Esophagus squamous epithelium (tissue), 5 donors: Measurements from ENCODE around the gene DAB2IP. TPM values are rescaled to one million over a fixed set of nuclear protein-coding genes. Genes with fewer than 3 reads are reported as not detected.
A peak's percentile ranks its signal among the peaks of the same experiment; 100 is the strongest.

ENCODE experiments used
- DNase-seq: peaks from one replicate; lab custom pipeline; 2025; lab: John Stamatoyannopoulos, UW
- H3K27ac ChIP-seq, 4 donors: fragments of 200-600 bp; sonication (generic); one replicate each; pipeline ENCODE4 v1.5.1; 2016 to 2019; ENCODE audit warnings: mild to moderate bottlenecking in 1 of 4
- H3K27me3 ChIP-seq, 4 donors: fragments of 200-600 bp; sonication (generic); 1 replicate in 3 of 4; 2 replicates in 1 of 4; pipeline versions ENCODE4 v1.5.1 to v1.6.0; 2017 to 2021; ENCODE audit warnings: antibody characterized with exemption in 1 of 4
- H3K36me3 ChIP-seq, 3 donors: fragments of 200-600 bp; sonication (generic); one replicate each; pipeline ENCODE4 v1.5.1; 2016 to 2019
- H3K4me1 ChIP-seq, 3 donors: fragments of 200-600 bp; sonication (generic); one replicate each; pipeline ENCODE4 v1.5.1; 2017 to 2019
- H3K4me3 ChIP-seq, 4 donors: fragments of 200-600 bp; sonication (generic); 1 replicate in 3 of 4; 2 replicates in 1 of 4; pipeline ENCODE4 v1.5.1; 2016 to 2019; ENCODE audit warnings: mild to moderate bottlenecking in 2 of 4, moderate library complexity in 1 of 4
- H3K9me3 ChIP-seq, 3 donors: fragments of 200-600 bp; sonication (generic); one replicate each; pipeline ENCODE4 v1.5.1; 2016 to 2019
- POLR2A ChIP-seq, 4 donors: fragments of 450-650 bp; IDR thresholded peaks; one replicate each; pipeline ENCODE4 v1.6.1; 2017; ENCODE audit warnings: antibody characterized with exemption in 4 of 4, mild to moderate bottlenecking in 4 of 4, moderate library complexity in 3 of 4
- WGBS, 2 donors: methylation state at CpG; one replicate each; pipeline ENCODE4 v1.1.5; 2018; 5-methylcytosine and 5-hydroxymethylcytosine counted together
- intact Hi-C: fragments of 100-400 bp; cut with DNase I; formaldehyde crosslinking; loops from one replicate; pipeline ENCODE4 v1.15.0; 2022
- total RNA-seq, 4 donors: library from RNA; depleted of rRNA; stranded (reverse); fragments of >200 nt; gene quantifications; one replicate each; pipeline ENCODE4 v1.1.0, GENCODE V29; 2016
- TF ChIP-seq, protein P1 (sequence below), 6 experiments: fragments of 450-650 bp in 4 of 6; fragments of 200-600 bp in 2 of 6; sonication (generic) in 2 of 6; IDR thresholded peaks; one replicate each; pipeline ENCODE4 v1.5.1; 2016 to 2019; ENCODE audit warnings: antibody characterized with exemption in 6 of 6, mild to moderate bottlenecking in 4 of 6, moderate library complexity in 4 of 6
- donor health status: DM: yes; HTN: yes; CAD: no.

Gene DAB2IP
- total RNA-seq, 4 donors from 2014 or later: 28.3 to 48.8 (median 38.1) TPM

DNA sequence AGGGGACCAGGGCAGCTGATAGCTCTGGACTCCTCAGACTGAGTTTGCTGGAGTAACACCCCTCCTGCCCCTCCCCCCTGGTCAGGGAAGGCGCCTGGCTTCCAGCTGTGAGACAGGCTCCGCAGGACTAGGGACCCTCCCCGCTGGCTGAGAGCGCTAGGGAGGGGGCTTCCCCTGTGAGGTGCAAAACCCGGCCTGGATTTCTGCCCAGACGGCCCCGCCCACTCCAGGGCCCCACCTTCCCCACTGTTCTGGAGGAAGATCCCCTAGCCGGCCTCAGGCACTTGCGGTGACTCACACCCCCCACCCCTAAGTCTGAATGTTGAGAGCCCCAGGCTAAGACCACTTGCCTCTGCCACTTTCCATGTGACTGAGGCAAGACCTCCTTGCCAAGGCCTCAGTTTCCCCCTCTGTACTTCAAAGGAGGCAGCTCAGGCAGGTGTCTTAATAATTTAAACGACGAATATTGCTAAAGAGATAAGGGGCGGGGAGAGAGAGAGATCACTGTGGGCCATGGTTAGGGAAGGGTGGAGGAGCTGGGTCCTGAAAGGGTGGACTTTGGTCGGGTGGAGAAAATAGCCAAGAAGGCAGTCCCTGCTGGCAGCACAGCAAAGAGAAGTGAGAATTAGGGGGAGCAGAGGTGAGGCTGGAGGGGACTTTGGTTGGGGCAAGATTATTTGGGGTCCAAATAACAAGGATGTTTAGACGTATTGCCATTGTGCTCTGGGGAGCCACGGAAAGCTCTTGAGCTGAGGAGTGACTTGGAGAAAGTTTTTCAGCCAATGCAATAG is 1.0 kb upstream of the DAB2IP start:
- TF ChIP-seq, protein P1, sequence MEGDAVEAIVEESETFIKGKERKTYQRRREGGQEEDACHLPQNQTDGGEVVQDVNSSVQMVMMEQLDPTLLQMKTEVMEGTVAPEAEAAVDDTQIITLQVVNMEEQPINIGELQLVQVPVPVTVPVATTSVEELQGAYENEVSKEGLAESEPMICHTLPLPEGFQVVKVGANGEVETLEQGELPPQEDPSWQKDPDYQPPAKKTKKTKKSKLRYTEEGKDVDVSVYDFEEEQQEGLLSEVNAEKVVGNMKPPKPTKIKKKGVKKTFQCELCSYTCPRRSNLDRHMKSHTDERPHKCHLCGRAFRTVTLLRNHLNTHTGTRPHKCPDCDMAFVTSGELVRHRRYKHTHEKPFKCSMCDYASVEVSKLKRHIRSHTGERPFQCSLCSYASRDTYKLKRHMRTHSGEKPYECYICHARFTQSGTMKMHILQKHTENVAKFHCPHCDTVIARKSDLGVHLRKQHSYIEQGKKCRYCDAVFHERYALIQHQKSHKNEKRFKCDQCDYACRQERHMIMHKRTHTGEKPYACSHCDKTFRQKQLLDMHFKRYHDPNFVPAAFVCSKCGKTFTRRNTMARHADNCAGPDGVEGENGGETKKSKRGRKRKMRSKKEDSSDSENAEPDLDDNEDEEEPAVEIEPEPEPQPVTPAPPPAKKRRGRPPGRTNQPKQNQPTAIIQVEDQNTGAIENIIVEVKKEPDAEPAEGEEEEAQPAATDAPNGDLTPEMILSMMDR (IDR thresholded peaks at IDR 0.05): no peak
- no peak for TF ChIP-seq POLR2A (IDR thresholded peaks at IDR 0.05)
- DNase-seq: no peak
- Histone ChIP-seq H3K4me1 (peaks cover 24 to 55% (median 29%) of the 10 kb centered on the region in 3 donors), H3K4me3 (peak overlapping the region in 2 of 4 donors; percentile 56 to 73), H3K9me3 (no peaks in the 10 kb centered on the region), H3K27ac (peak overlapping the region in 2 of 4 donors; percentile 40 to 78), H3K27me3 (peaks cover 0 to 37% (median 0%) of the 10 kb centered on the region in 4 donors), H3K36me3 (no peaks in the 10 kb centered on the region)
- intact Hi-C loops: no loop called here
- 18 to 32% methylated on average over 6 of the region's 15 CpGs for whole genome bisulfite sequencing, 2 donors

DNA sequence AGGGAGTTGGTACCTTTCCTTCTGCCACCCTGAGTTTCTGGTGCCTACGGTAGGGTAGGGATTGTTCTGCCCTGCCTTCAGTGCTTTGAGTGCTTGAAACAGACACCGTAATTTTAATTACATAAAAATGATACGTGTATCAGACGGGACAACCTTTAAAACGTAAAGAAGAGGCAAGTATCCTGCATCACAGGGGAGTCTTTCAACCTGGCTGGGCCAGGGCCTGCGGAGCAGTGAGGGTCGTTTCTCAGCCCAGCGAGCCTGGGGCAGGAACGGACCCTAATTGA is 483 bp upstream of the DAB2IP start:
- Histone ChIP-seq H3K27ac (peak overlapping the region; percentile 40 to 78 (median 66)), H3K4me3 (peak overlapping the region; percentile 42 to 73 (median 50)), H3K4me1 (peaks cover 24 to 55% (median 29%) of the 10 kb centered on the region in 3 donors), H3K36me3 (no peaks in the 10 kb centered on the region), H3K9me3 (no peaks in the 10 kb centered on the region), H3K27me3 (peaks cover 0 to 37% (median 0%) of the 10 kb centered on the region in 4 donors)
- intact Hi-C loops: no loop called here
- 13 to 14% methylated on average over 5 to 9 of the region's 9 CpGs for WGBS, 2 donors
- DNase-seq: no peak
- TF ChIP-seq, protein P1 (IDR thresholded peaks at IDR 0.05): no peak
- TF ChIP-seq POLR2A (IDR thresholded peaks at IDR 0.05): no peak

DNA sequence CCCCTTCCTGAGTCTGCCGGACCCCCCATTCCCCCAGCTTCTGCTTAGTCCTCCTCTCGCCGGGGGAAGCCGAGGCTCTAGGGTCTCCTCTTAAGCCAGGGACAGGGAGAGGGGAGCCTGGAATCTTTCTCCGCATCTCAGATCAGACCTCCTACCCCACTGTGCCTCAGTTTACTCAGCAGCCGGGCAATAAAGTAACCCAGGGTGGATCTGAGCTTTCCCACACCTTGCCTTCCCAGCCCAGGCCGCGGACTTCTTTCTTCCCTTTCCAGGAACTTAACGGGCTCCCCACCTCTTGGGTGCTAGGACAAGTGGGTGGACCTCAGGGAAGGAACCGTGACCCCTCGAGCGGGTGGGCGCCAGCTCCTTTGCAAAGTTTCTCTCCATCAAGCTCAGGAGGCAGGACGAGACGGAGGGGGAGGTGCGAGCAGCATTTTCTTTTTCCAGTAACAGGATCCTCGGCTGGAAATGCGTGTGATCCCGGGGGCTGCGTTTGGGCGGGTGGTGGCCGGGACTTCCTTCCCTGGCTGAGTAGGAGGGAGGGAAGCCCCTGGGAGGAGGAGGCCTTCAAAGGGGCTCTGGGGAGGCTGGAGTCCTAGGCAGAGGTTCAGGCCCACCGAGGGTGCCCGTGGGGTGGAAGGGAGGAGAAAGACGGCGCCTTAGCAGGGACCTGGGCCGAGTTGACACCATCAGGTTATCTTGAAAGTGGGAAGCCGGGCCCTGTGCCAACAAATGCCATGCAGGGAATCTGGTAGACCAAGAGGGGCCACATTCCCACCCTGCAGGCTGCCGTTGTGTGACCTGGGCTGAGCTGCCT is 795 bp downstream of the DAB2IP start:
- WGBS, 2 donors: 9 to 15% methylated on average over 8 to 14 of the region's 29 CpGs
- intact Hi-C loops: no loop called here

DNA sequence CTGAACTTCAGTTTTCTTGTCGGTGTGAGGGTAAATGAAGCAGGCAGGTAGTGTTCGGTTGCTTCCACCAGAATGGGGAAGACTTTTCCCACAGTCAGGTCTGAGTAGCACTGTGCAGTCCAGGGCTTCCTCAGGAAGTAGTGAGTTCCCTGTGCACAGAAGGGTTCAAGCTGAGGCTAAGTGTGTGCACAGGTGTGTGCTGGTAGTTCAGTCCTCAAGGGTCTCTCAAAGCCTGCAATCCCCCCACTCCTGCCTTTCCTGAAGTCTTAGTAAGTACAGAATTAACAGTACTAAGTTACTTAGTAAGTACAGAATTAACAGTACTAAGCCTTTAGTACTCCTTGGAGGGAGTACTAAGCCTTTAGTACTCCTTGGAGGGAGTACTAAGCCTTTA is 1.4 kb downstream of the DAB2IP start:
- H3K27ac ChIP-seq: peak overlapping the region in 3 of 4 donors; percentile 69 to 78 (median 76)
- no peak for TF ChIP-seq POLR2A (IDR thresholded peaks at IDR 0.05)
- peaks cover 0 to 37% (median 0%) of the 10 kb centered on the region in 4 donors for H3K27me3 ChIP-seq
- H3K36me3 ChIP-seq: no peaks in the 10 kb centered on the region
- no peaks in the 10 kb centered on the region for H3K9me3 ChIP-seq
- WGBS, 2 donors: 64% methylated on average over 2 of the region's 2 CpGs; no CpG with 5 or more reads in 1 of the 2 donors
- intact Hi-C loops: no loop called here
- DNase-seq: no peak
- peaks cover 24 to 70% (median 38%) of the 10 kb centered on the region in 3 donors for H3K4me1 ChIP-seq
- H3K4me3 ChIP-seq: peak overlapping the region in 3 of 4 donors; percentile 43 to 73 (median 56)

More for the DNA sequence above, 795 bp downstream of the DAB2IP start:
- Histone ChIP-seq H3K36me3 (no peaks in the 10 kb centered on the region), H3K4me1 (peaks cover 24 to 66% (median 36%) of the 10 kb centered on the region in 3 donors), H3K27ac (peak overlapping the region; percentile 55 to 78 (median 72)), H3K4me3 (peak overlapping the region; percentile 42 to 73 (median 50)), H3K9me3 (no peaks in the 10 kb centered on the region), H3K27me3 (peaks cover 0 to 37% (median 0%) of the 10 kb centered on the region in 4 donors)
- TF ChIP-seq, protein P1 (IDR thresholded peaks at IDR 0.05): no peak
- TF ChIP-seq POLR2A (IDR thresholded peaks at IDR 0.05): no peak
- no peak for DNase-seq

DNA sequence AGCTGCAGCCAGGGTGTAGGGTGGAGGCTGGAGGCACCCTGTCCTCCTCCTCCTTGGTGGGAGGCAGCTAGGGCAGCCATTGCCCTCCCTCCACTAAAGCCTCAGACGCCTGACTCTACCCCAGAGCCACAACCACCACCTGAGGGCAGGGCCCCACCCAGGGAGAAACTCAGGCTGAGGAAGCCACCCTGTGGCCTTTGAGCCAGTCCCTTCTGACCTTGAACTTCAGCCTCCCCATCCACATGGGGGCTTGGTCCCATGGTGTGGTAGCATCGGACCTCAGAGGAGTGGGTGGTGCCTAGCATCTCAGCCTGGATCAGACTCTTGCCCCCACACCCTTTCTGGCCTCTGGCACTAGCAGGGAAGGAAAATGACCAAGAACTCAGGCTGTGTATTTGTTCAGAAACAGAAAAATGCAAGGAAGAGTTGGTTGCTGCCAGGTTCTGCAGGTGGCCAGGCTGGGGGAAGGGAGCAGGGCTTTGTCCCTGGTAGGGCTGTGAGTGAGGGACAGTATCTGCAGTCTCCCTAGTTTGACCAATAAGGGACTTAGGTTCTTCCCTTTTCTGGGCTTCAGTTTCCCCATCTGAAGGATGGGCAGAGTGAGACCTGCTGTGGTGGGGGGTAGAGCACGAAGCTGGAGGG is 3.2 kb downstream of the DAB2IP start:
- no peak overlapping the region for H3K4me3 ChIP-seq
- H3K9me3 ChIP-seq: no peaks in the 10 kb centered on the region
- no peak for TF ChIP-seq POLR2A (IDR thresholded peaks at IDR 0.05)
- TF ChIP-seq, protein P1 (IDR thresholded peaks at IDR 0.05): no peak
- WGBS, 2 donors: 83 to 93% methylated on average over 1 to 2 of the region's 3 CpGs
- peak overlapping the region in 2 of 4 donors; percentile 9 to 13 for H3K27ac ChIP-seq
- no peaks in the 10 kb centered on the region for H3K36me3 ChIP-seq
- intact Hi-C loops: no loop called here
- peaks cover 24 to 84% (median 38%) of the 10 kb centered on the region in 3 donors for H3K4me1 ChIP-seq
- peaks cover 0 to 37% (median 0%) of the 10 kb centered on the region in 4 donors for H3K27me3 ChIP-seq
- DNase-seq: no peak
